Ectodermal cell (in vitro differentiated cells): ENCODE measurements around the gene DESI2.
A peak's percentile ranks its signal among the peaks of the same experiment; 100 is the strongest.
"Not testable (repeated sequence)": the region's sequence is repeated elsewhere in the genome, so short reads cannot be mapped to it uniquely, and the experiment has no call there.

Experiments
- H3K27ac ChIP-seq: 2 replicates; pipeline ENCODE4 v1.7.0; 2013; ENCODE audit warnings: mild to moderate bottlenecking, low read depth, low read length; ENCODE audit not compliant: insufficient read depth, poor library complexity, severe bottlenecking
- H3K27me3 ChIP-seq: 2 replicates; pipeline ENCODE4 v1.7.0; 2013; ENCODE audit warnings: mild to moderate bottlenecking, low read length; ENCODE audit not compliant: insufficient read depth, control insufficient read depth, poor library complexity, severe bottlenecking
- H3K36me3 ChIP-seq: one replicate; pipeline ENCODE4 v1.7.0; 2013; ENCODE audit warnings: low read length; ENCODE audit not compliant: control insufficient read depth, insufficient read depth
- H3K4me1 ChIP-seq: one replicate; pipeline ENCODE4 v1.7.0; 2013; ENCODE audit warnings: low read length; ENCODE audit not compliant: control insufficient read depth, insufficient read depth
- H3K4me3 ChIP-seq: 2 replicates; pipeline ENCODE4 v1.7.0; 2013; ENCODE audit warnings: low read depth, low read length, control low read depth; ENCODE audit not compliant: insufficient read depth
- H3K9me3 ChIP-seq: 2 replicates; pipeline ENCODE4 v1.7.0; 2013; ENCODE audit warnings: mild to moderate bottlenecking, low read length, moderate library complexity; ENCODE audit not compliant: control insufficient read depth
- WGBS, 2 experiments: methylation state at CpG; one replicate each; pipeline ENCODE4 v1.1.7; 2013; ENCODE audit warnings: missing lambda C conversion rate in 2 of 2; 5-methylcytosine and 5-hydroxymethylcytosine counted together

The DESI2 gene

DNA sequence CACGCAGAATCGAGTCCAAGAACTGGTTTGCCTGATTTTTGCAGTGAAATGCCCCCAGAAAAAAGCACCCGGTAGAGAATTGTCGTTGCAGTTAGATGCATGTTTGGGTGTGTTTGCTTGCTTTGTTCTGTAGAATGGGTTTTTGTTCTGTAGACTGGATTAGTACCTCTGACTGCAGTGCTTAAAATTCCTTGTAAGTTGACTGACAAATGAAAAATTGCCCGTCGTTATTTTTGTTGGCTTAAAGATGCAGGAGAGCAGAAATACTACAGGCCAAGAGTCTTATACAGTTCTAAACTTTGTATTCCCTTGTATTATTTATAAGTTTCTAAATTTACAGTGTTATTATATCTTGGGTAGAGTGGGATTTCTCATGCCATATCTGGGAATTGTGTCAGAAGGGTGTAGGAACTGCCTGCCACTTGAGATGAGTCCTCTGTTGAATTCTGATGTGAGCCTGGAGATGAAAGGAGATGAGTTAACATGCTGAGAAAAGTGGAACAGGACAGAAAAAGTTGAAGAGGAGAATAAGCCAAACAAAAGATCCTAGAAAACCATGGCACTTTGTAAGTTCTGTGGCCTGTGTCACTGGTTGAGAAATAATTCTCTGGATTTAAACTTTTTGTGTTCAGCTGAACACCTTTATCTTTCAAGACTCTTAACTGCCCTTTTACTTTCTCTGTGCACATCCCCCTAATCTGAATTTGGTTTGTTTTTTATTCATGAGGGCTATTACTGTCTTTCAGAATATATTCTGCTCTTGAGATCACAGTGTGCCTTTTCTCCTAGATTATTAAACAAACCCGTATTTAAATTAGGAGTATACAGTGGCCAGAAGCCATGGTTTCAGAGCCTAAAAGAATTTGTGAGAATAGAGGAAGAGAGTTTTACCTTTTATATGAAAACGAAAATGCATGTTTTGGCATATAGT lies 1.4 kb downstream of the DESI2 start:
- peaks cover 2% of the 10 kb centered on the region for H3K36me3 ChIP-seq
- H3K9me3 ChIP-seq = no peaks in the 10 kb centered on the region
- H3K27ac ChIP-seq = no peak overlapping the region
- no peaks in the 10 kb centered on the region for H3K27me3 ChIP-seq
- peak overlapping the region; percentile 81 for H3K4me3 ChIP-seq
- WGBS, 2 experiments = 14 to 19% methylated on average over 8 of the region's 8 CpGs
- H3K4me1 ChIP-seq = peaks cover 18% of the 10 kb centered on the region

- Histone ChIP-seq H3K36me3 (peaks cover 3% of the 10 kb centered on the region), H3K4me1 (peaks cover 18% of the 10 kb centered on the region), H3K9me3 (no peaks in the 10 kb centered on the region), H3K27ac (no peak overlapping the region), H3K4me3 (peak overlapping the region; percentile 81), H3K27me3 (no peaks in the 10 kb centered on the region)
- 100% methylated on average over 1 of the region's 1 CpG; no CpG with 5 or more reads in 1 of the 2 experiments for WGBS, 2 experiments
Measured at GRCh38 chr1:244655186-244655585, 2.3 kb downstream of the DESI2 start.

GRCh38 chr1:244657421-244657820 lies 4.5 kb downstream of the DESI2 start:
- H3K27me3 ChIP-seq = no peaks in the 10 kb centered on the region
- no peak overlapping the region for H3K4me3 ChIP-seq
- peaks cover 3% of the 10 kb centered on the region for H3K36me3 ChIP-seq
- WGBS, 2 experiments = 88 to 94% methylated on average over 3 of the region's 3 CpGs
- peaks cover 18% of the 10 kb centered on the region for H3K4me1 ChIP-seq
- H3K9me3 ChIP-seq = no peaks in the 10 kb centered on the region
- no peak overlapping the region for H3K27ac ChIP-seq

DNA sequence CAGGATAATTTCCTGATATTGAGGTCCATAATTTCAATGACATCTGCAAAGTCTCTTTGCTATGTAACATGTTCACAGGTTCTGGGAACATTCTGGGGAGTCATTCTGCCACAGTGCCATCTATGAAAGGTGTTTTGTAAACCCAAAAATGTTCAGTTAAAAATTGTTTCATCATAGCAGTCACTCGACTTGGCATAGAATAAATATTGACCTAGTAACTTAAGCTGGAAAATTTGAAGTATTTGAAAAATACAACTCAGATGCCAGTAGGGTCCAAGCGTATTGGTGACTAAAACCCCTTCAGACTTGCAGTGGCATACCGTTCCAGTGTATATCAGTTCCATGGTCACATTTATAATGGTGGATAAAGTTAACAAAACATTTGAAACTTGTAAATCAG lies 6.8 kb downstream of the DESI2 start:
- 93 to 97% methylated on average over 3 of the region's 3 CpGs for WGBS, 2 experiments
- Histone ChIP-seq H3K27me3 (no peaks in the 10 kb centered on the region), H3K4me1 (peaks cover 17% of the 10 kb centered on the region), H3K36me3 (peaks cover 3% of the 10 kb centered on the region), H3K4me3 (no peak overlapping the region), H3K27ac (no peak overlapping the region), H3K9me3 (no peaks in the 10 kb centered on the region)

DNA sequence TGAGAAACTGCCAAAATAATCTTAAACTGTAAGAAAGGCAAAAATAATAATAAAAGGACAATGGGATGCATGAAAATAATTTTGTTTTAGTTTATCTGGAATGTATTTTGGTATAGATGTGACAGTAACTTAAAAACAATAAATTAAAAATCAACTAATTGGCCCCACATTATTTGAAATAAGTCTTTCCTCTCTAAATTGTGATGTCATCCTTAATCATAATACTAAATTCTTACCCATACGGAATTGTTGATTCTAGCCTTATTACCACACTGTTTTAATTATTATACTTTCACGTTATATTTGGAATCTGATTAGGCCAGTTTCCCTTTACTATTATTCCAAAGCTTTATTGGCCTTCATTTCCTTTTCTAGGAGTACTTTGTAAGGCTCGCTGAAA lies 7.7 kb downstream of the DESI2 start:
- no peak overlapping the region for H3K27ac ChIP-seq
- peaks cover 8% of the 10 kb centered on the region for H3K4me1 ChIP-seq
- peaks cover 3% of the 10 kb centered on the region for H3K36me3 ChIP-seq
- WGBS, 2 experiments = 94 to 96% methylated on average over 2 of the region's 3 CpGs
- no peaks in the 10 kb centered on the region for H3K27me3 ChIP-seq
- H3K4me3 ChIP-seq = no peak overlapping the region
- no peaks in the 10 kb centered on the region for H3K9me3 ChIP-seq

DNA sequence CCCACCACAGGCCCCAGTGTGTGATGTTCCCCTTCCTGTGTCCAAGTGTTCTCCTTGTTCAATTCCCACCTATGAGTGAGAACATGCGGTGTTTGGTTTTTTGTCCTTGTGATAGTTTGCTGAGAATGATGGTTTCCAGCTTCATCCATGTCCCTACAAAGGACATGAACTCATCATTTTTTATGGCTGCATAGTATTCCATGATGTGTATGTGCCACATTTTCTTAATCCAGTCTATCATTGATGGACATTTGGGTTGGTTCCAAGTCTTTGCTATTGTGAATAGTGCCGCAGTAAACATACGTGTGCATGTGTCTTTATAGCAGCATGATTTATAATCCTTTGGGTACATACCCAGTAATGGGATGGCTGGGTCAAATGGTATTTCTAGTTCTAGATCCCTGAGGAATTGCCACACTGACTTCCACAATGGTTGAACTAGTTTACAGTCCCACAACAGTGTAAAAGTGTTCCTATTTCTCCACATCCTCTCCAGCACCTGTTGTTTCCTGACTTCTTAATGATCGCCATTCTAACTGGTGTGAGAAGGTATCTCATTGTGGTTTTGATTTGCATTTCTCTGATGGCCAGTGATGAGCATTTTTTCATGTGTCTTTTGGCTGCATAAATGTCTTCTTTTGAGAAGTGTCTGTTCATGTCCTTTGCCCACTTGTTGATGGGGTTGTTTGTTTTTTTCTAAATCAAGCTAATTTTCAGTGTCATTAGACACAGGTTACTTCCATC lies 8.8 kb downstream of the DESI2 start:
- H3K36me3 ChIP-seq, H3K27me3 ChIP-seq, H3K4me1 ChIP-seq, H3K4me3 ChIP-seq, H3K27ac ChIP-seq, H3K9me3 ChIP-seq: not testable (repeated sequence)
- WGBS, 2 experiments = 100% methylated on average over 1 of the region's 4 CpGs; no CpG with 5 or more reads in 1 of the 2 experiments

DNA sequence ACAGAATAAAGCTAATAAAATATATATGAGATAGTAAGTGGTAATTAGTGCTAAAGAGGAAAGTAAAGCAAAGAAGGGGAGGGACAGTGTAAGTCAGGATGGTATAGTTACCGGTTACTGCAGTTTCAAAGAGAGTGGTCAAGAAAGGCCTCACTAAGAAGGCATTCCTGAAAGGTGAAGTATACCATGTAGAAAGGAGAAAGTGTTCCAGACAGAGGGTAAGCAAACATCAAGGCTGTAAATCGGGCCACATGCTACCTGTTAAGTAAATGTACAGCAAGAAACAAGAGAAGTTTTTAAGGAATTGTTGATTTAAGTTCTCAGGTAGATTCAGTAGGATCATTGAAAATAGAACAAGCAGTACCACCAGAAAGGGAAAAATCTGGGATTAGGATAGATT lies 9.7 kb downstream of the DESI2 start:
- Histone ChIP-seq H3K27ac (no peak overlapping the region), H3K27me3 (no peaks in the 10 kb centered on the region), H3K4me3 (no peak overlapping the region), H3K4me1 (no peaks in the 10 kb centered on the region), H3K36me3 (peaks cover 3% of the 10 kb centered on the region), H3K9me3 (no peaks in the 10 kb centered on the region)
- WGBS, 2 experiments = 96 to 97% methylated on average over 2 of the region's 2 CpGs

GRCh38 chr1:244664353-244664752 lies 11.4 kb downstream of the DESI2 start:
- 94 to 97% methylated on average over 3 of the region's 3 CpGs for WGBS, 2 experiments
- no peak overlapping the region for H3K4me3 ChIP-seq
- H3K4me1 ChIP-seq = no peaks in the 10 kb centered on the region
- H3K27me3 ChIP-seq = no peaks in the 10 kb centered on the region
- H3K27ac ChIP-seq = no peak overlapping the region
- H3K36me3 ChIP-seq = peaks cover 1% of the 10 kb centered on the region
- no peaks in the 10 kb centered on the region for H3K9me3 ChIP-seq

GRCh38 chr1:244665771-244666217 lies 12.9 kb downstream of the DESI2 start:
- no peak overlapping the region for H3K27ac ChIP-seq
- H3K36me3 ChIP-seq = peaks cover 4% of the 10 kb centered on the region
- H3K27me3 ChIP-seq = no peaks in the 10 kb centered on the region
- H3K4me1 ChIP-seq = no peaks in the 10 kb centered on the region
- H3K4me3 ChIP-seq = no peak overlapping the region
- no peaks in the 10 kb centered on the region for H3K9me3 ChIP-seq
- 82 to 85% methylated on average over 4 of the region's 4 CpGs for WGBS, 2 experiments

DNA sequence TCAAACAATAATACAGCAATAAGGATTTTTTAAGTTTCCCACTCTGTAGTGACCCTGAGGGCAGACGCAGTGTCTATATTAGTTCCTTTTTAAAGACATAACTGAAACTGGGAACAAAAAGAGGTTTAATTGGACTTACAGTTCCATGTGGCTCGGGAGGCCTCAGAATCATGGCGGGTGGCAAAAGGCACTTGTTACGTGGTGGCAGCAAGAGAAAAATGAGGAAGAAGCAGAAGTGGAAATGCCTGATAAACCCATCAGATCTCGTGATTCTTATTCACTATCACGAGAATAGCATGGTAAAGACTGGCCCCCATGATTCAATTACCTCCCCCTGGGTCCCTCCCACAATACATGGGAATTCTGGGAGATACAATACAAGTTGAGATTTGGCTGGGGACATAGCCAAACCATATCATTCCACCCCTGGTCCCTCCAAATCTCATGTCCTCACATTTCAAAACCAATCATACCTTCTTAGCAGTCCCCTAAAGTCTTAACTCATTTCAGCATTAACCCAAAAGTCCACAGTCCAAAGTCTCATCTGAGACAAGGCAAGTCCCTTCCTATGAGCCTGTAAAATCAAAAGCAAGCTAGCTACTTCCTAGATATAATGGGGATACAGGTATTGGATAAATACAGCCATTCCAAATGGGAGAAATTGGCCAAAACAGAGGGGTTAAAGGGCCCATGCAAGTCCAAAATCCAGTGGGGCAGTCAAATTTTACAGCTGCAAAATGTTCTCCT lies 13.9 kb downstream of the DESI2 start:
- not testable (repeated sequence) for H3K27me3 ChIP-seq, H3K36me3 ChIP-seq, H3K4me1 ChIP-seq, H3K4me3 ChIP-seq, H3K27ac ChIP-seq, H3K9me3 ChIP-seq
- WGBS, 2 experiments = 90 to 94% methylated on average over 6 of the region's 6 CpGs
